Endothelial cell (in vitro differentiated cells): ENCODE data around the gene MYH9. TPM values are rescaled to one million over a fixed set of nuclear protein-coding genes. Genes with fewer than 3 reads are reported as not detected.

Experiments used
- DNase-seq: peaks from one replicate; pipeline ENCODE4 v3.0.0; 2021; ENCODE audit warnings: low spot score
- H3K27ac Mint-ChIP-seq: one replicate; pipeline ENCODE4 v1.8.0; 2021; ENCODE audit warnings: mixed read lengths, inconsistent platforms; ENCODE audit not compliant: unreplicated experiment
- H3K27me3 Mint-ChIP-seq: one replicate; pipeline ENCODE4 v1.8.0; 2021; ENCODE audit warnings: mild to moderate bottlenecking, moderate library complexity, mixed read lengths, inconsistent platforms; ENCODE audit not compliant: unreplicated experiment
- H3K36me3 Mint-ChIP-seq: one replicate; pipeline ENCODE4 v1.8.0; 2021; ENCODE audit warnings: mild to moderate bottlenecking, low read depth, mixed read lengths, inconsistent platforms; ENCODE audit not compliant: unreplicated experiment
- H3K4me1 Mint-ChIP-seq: one replicate; pipeline ENCODE4 v1.8.0; 2021; ENCODE audit warnings: mild to moderate bottlenecking, mixed read lengths, inconsistent platforms; ENCODE audit not compliant: unreplicated experiment
- H3K4me3 Mint-ChIP-seq: one replicate; pipeline ENCODE4 v1.8.0; 2021; ENCODE audit warnings: mild to moderate bottlenecking, mixed read lengths, inconsistent platforms; ENCODE audit not compliant: unreplicated experiment
- H3K9me3 Mint-ChIP-seq: one replicate; pipeline ENCODE4 v1.8.0; 2021; ENCODE audit warnings: mixed read lengths, inconsistent platforms; ENCODE audit not compliant: unreplicated experiment
- CTCF ChIP-seq: fragments of 200-600 bp; sonication (generic); IDR thresholded peaks from one replicate; pipeline ENCODE4 v1.5.0; 2021; ENCODE audit warnings: antibody characterized with exemption; ENCODE audit not compliant: unreplicated experiment
- total RNA-seq: library from RNA; stranded (reverse); fragmentation: NEBNext Ultra II Directional; extraction: Animal tissue kit (Norgen Biotek cat#: 25700); gene quantifications from one replicate; pipeline ENCODE4 v1.2.1, GENCODE V29; 2021; ENCODE audit not compliant: unreplicated experiment

Gene MYH9
- total RNA-seq, 1 donor from 2014 or later, result 931 TPM

GRCh38 chr22:36362932-36363331, 24.8 kb downstream of the MYH9 start:
- no peak for DNase-seq
- peak overlapping the region; percentile 76 for H3K27ac Mint-ChIP-seq
- H3K36me3 Mint-ChIP-seq, result peaks cover 19% of the 10 kb centered on the region
- no peak for TF ChIP-seq CTCF
- H3K27me3 Mint-ChIP-seq, result peaks cover 23% of the 10 kb centered on the region
- peaks cover 84% of the 10 kb centered on the region for H3K4me1 Mint-ChIP-seq
- peak overlapping the region; percentile 32 for H3K4me3 Mint-ChIP-seq
- H3K9me3 Mint-ChIP-seq, result no peaks in the 10 kb centered on the region

GRCh38 chr22:36362075-36362474, 25.7 kb downstream of the MYH9 start:
- H3K36me3 Mint-ChIP-seq, result peaks cover 24% of the 10 kb centered on the region
- H3K27ac Mint-ChIP-seq, result peak overlapping the region; percentile 81

GRCh38 chr22:36360871-36361383, 26.8 kb downstream of the MYH9 start:
- Mint-ChIP-seq H3K4me1 (peaks cover 82% of the 10 kb centered on the region), H3K27me3 (peaks cover 21% of the 10 kb centered on the region), H3K4me3 (no peak overlapping the region), H3K9me3 (no peaks in the 10 kb centered on the region), H3K27ac (no peak overlapping the region), H3K36me3 (peaks cover 30% of the 10 kb centered on the region)
- DNase-seq, result no peak
- TF ChIP-seq CTCF, result no peak

More at GRCh38 chr22:36362075-36362474, 25.7 kb downstream of the MYH9 start:
- DNase-seq, result no peak
- H3K4me1 Mint-ChIP-seq, result peaks cover 84% of the 10 kb centered on the region
- no peak for TF ChIP-seq CTCF
- H3K27me3 Mint-ChIP-seq, result peaks cover 27% of the 10 kb centered on the region
- no peaks in the 10 kb centered on the region for H3K9me3 Mint-ChIP-seq
- H3K4me3 Mint-ChIP-seq, result no peak overlapping the region

- H3K9me3 Mint-ChIP-seq, result no peaks in the 10 kb centered on the region
- H3K4me3 Mint-ChIP-seq, result no peak overlapping the region
- no peak for TF ChIP-seq CTCF
- peaks cover 21% of the 10 kb centered on the region for H3K27me3 Mint-ChIP-seq
- H3K36me3 Mint-ChIP-seq, result peaks cover 35% of the 10 kb centered on the region
- H3K27ac Mint-ChIP-seq, result no peak overlapping the region
- peaks cover 89% of the 10 kb centered on the region for H3K4me1 Mint-ChIP-seq
- DNase-seq, result no peak
Measured at GRCh38 chr22:36360011-36360410, 27.8 kb downstream of the MYH9 start.

GRCh38 chr22:36359470-36359996, 28.2 kb downstream of the MYH9 start:
- no peak for TF ChIP-seq CTCF
- no peak for DNase-seq
- Mint-ChIP-seq H3K4me1 (peaks cover 89% of the 10 kb centered on the region), H3K36me3 (peaks cover 40% of the 10 kb centered on the region), H3K9me3 (no peaks in the 10 kb centered on the region), H3K4me3 (no peak overlapping the region), H3K27ac (peak overlapping the region; percentile 26), H3K27me3 (peaks cover 20% of the 10 kb centered on the region)
